K562 (cell line): ENCODE data around the gene WWOX. TPM values are rescaled to one million over a fixed set of nuclear protein-coding genes. Genes with fewer than 3 reads are reported as not detected.

Experiments used
- DNMT1 ChIP-seq: fragments of 450-650 bp; IDR thresholded peaks from 2 replicates; pipeline ENCODE4 v1.6.1; 2016; ENCODE audit warnings: antibody characterized with exemption, mild to moderate bottlenecking
- HNRNPLL ChIP-seq: fragments of 200-400 bp; formaldehyde crosslinking; IDR thresholded peaks from 2 replicates; pipeline ENCODE4 v1.6.1; 2017; ENCODE audit warnings: low read length, low read depth, mild to moderate bottlenecking; ENCODE audit not compliant: poor library complexity, severe bottlenecking
- L3MBTL2 ChIP-seq: fragments of 450-650 bp; IDR thresholded peaks from 2 replicates; pipeline ENCODE4 v1.6.1; 2016; ENCODE audit warnings: mild to moderate bottlenecking, moderate library complexity
- PTTG1 ChIP-seq: fragments of 450-650 bp; IDR thresholded peaks from 2 replicates; pipeline ENCODE4 v1.6.1; 2016; ENCODE audit warnings: low read depth, mild to moderate bottlenecking, missing genetic modification characterization, missing compliant biosample characterization
- SMAD2 ChIP-seq: fragments of 150-350 bp; IDR thresholded peaks from 2 replicates; pipeline ENCODE4 v1.6.1; 2014; ENCODE audit warnings: low read depth, mild to moderate bottlenecking, low read length
- SPI1 ChIP-seq: IDR thresholded peaks from 2 replicates; pipeline ENCODE4 v1.6.1; 2011; ENCODE audit warnings: low read depth, low read length, control low read depth, borderline replicate concordance
- TAF7 ChIP-seq: fragments of 450-650 bp; IDR thresholded peaks from 2 replicates; pipeline ENCODE4 v1.6.1; 2016; ENCODE audit warnings: missing genetic modification characterization, missing compliant biosample characterization
- UBTF ChIP-seq, 2 experiments: IDR thresholded peaks; 2 replicates each; pipeline ENCODE4 v1.6.1; 2012; ENCODE audit warnings: improper control_type of control experiment in 2 of 2, low read depth in 2 of 2, low read length in 2 of 2, borderline replicate concordance in 1 of 2
- ZNF511 ChIP-seq: sonication (generic); formaldehyde crosslinking; IDR thresholded peaks from 2 replicates; pipeline ENCODE4 v1.8.0; 2022; ENCODE audit warnings: mild to moderate bottlenecking, missing genetic modification reagents
- ZNF655 ChIP-seq: fragments of 250-450 bp; sonication (Bioruptor Pico); IDR thresholded peaks from 2 replicates; pipeline ENCODE4 v1.5.0; 2021
- polyA plus RNA-seq, 8 experiments: library from polyadenylated mRNA; depleted of rRNA in 4 of 8; stranded (reverse) in 5 of 8; unstranded in 3 of 8; fragments of >200 nt; fragmentation: Nextera tagmentation in 2 of 8; fragmentation: Illumina TruSeq in 1 of 8; extraction: Ambion mirVana in 2 of 8; extraction: Trizol in 1 of 8; gene quantifications; 2 replicates each; pipeline versions ENCODE4 v1.2.1 to v1.2.3, GENCODE V29; 2011 to 2014; ENCODE audit warnings: inconsistent platforms in 1 of 8, missing spikeins in 1 of 8
- total RNA-seq, 7 experiments: library from RNA; depleted of rRNA in 6 of 7; stranded (reverse); fragments of >200 nt in 6 of 7; fragmentation: Illumina TruSeq in 2 of 7; extraction: Trizol in 2 of 7; gene quantifications; 2 replicates each; pipeline versions ENCODE4 v1.2.1 to v1.2.3, GENCODE V29; 2011 to 2021; ENCODE audit warnings: low replicate concordance in 1 of 7

WWOX gene
- total and polyA plus RNA-seq, 9 of the 15 experiments (the other 6 are each of a cell fraction or from before 2014, with no cell fraction given): 1.6 to 22.7 (median 8.1) TPM

GRCh38 chr16:78179666-78180065, 80.2 kb downstream of the WWOX start (continued):
- TF ChIP-seq UBTF (IDR thresholded peaks at IDR 0.05; ENCODE audit: borderline replicate concordance in 1 of 2, low read depth in 2 of 2, low read length in 2 of 2) (no peak), DNMT1 (no peak), SMAD2 (no peak), TAF7 (tag) (no peak), ZNF511 (CRISPR knock-in tag) (no peak), SPI1 (no peak), PTTG1 (tag) (no peak), HNRNPLL (no peak), L3MBTL2 (no peak), ZNF655 (CRISPR knock-in tag) (no peak)
